Measurements from ENCODE around the gene NDST1. TPM values are rescaled to one million over a fixed set of nuclear protein-coding genes. Genes with fewer than 3 reads are reported as not detected.
A peak's percentile ranks its signal among the peaks of the same experiment; 100 is the strongest.

Gene NDST1
- total RNA-seq, 4 donors from 2014 or later, result 68.8 to 104 (median 96.4) TPM

DNA sequence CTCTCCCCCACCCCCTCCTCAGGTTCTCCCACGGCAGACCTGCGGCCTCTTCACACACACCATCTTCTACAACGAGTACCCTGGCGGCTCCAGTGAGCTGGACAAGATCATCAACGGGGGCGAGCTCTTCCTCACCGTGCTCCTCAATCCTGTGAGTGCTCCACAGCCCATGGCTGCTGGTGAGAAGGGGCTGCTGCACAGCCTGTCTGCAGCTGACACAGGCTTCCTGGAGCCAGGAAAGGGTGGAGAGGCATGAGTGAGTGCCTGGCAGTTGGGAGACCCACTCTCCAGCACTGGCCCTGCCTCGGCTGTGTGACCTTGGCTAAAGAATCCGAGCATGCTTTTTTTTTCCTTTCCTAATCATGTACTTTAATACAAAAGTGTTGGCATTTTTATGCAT, 31.3 kb downstream of the NDST1 start:
- WGBS, 2 donors (ENCODE audit: low coverage in 1 of 2), result 70 to 86% methylated on average over 2 to 9 of the region's 9 CpGs
- Histone ChIP-seq H3K27me3 (no peaks in the 10 kb centered on the region), H3K4me1 (peaks cover 9 to 36% (median 19%) of the 10 kb centered on the region in 4 donors), H3K4me3 (no peak overlapping the region), H3K27ac (no peak overlapping the region), H3K9me3 (no peaks in the 10 kb centered on the region), H3K36me3 (peaks cover 0 to 29% (median 12%) of the 10 kb centered on the region in 4 donors)
- intact Hi-C loops (cut with DNase I; ENCODE audit: low total_unique reads), result no loop called here
- DNase-seq, result no peak
- in situ Hi-C loops (cut with MboI; ENCODE audit: low pct_ligation_motif_present in 1 of 4, low pct_unique_long_range_greater_than_20kb in 1 of 4, low sequenced_read_pairs in 3 of 4), result loop anchor here in 1 of 4 donors (10.0 kb wide), 1 partner anchor 84 kb away; no protein-coding TSS in a partner anchor
- no peak for TF ChIP-seq EP300 (IDR thresholded peaks at IDR 0.05; ENCODE audit: low read depth)
- TF ChIP-seq, protein P1, sequence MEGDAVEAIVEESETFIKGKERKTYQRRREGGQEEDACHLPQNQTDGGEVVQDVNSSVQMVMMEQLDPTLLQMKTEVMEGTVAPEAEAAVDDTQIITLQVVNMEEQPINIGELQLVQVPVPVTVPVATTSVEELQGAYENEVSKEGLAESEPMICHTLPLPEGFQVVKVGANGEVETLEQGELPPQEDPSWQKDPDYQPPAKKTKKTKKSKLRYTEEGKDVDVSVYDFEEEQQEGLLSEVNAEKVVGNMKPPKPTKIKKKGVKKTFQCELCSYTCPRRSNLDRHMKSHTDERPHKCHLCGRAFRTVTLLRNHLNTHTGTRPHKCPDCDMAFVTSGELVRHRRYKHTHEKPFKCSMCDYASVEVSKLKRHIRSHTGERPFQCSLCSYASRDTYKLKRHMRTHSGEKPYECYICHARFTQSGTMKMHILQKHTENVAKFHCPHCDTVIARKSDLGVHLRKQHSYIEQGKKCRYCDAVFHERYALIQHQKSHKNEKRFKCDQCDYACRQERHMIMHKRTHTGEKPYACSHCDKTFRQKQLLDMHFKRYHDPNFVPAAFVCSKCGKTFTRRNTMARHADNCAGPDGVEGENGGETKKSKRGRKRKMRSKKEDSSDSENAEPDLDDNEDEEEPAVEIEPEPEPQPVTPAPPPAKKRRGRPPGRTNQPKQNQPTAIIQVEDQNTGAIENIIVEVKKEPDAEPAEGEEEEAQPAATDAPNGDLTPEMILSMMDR (IDR thresholded peaks at IDR 0.05), result no peak
- TF ChIP-seq POLR2A (IDR thresholded peaks at IDR 0.05), result no peak

DNA sequence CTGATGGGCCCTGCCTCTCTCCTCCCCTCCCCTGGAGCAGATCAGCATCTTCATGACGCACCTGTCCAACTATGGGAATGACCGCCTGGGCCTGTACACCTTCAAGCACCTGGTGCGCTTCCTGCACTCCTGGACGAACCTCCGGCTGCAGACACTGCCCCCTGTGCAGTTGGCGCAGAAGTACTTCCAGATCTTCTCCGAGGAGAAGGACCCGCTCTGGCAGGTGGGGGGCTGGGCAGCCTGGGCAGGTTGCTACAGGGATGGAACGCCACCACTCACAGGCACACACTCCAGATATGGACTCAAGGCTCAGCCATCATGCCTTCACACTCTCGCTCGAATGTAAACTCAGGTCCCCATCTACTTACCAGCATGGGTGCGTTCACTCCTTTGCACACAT, 32.1 kb downstream of the NDST1 start:
- peaks cover 0 to 27% (median 6%) of the 10 kb centered on the region in 4 donors for H3K36me3 ChIP-seq
- in situ Hi-C loops (cut with MboI; ENCODE audit: low pct_ligation_motif_present in 1 of 4, low pct_unique_long_range_greater_than_20kb in 1 of 4, low sequenced_read_pairs in 3 of 4), result loop anchor here in 3 of 4 donors (10.0 kb wide), 2 partner anchors 75 to 85 kb away; no protein-coding TSS in a partner anchor

DNA sequence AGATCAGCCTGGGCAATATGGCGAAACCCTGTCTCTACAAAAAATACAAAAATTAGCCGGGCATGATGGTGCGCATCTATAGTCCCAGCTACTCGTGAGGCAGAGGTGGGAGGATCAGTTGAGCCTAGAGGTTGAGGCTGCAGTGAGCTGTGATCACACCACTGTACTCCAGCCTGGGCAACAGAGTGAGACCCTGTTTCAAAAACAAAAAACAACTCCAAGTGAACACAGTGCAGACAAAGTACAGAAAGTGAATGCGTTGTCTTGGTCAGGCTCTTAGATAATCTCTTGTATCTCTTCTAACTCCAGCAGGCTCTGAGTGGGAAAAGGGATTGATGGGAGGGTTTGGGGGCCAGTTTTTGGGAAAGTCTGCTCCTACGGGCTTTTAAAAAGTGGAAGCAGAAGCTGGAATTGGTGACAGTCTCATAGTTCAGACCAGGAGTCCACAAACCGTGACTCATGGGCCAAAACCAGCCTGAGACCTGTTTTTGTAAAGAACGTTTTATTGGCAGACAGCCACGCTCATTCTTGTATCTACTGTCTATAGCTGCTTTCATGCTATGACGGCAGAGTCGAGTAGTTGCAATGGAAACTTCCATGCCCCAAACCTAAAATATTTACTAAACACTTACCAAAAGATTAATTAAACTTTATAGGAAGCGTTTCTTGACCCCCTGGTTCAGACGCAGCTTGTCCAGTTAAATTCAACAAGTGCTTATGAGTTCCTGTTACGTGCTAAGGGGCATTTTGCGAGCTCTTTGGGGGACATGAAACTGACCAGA, 32.9 kb downstream of the NDST1 start:
- in situ Hi-C loops (cut with MboI; ENCODE audit: low pct_ligation_motif_present in 1 of 4, low pct_unique_long_range_greater_than_20kb in 1 of 4, low sequenced_read_pairs in 3 of 4), result loop anchor here in 3 of 4 donors (10.0 kb wide), 2 partner anchors 76 to 86 kb away; no protein-coding TSS in a partner anchor
- peaks cover 9 to 41% (median 19%) of the 10 kb centered on the region in 4 donors for H3K4me1 ChIP-seq
- WGBS, 2 donors (ENCODE audit: low coverage in 1 of 2), result 40 to 73% methylated on average over 2 to 15 of the region's 15 CpGs
- H3K4me3 ChIP-seq, result no peak overlapping the region
- H3K36me3 ChIP-seq, result peaks cover 0 to 19% (median 4%) of the 10 kb centered on the region in 4 donors
- intact Hi-C loops (cut with DNase I; ENCODE audit: low total_unique reads), result loop anchor here (5.0 to 10.0 kb wide), 2 partner anchors 56 to 84 kb away; no protein-coding TSS in a partner anchor
- no peaks in the 10 kb centered on the region for H3K27me3 ChIP-seq
- peak overlapping the region; percentile 74 to 85 (median 84) for H3K27ac ChIP-seq
- no peaks in the 10 kb centered on the region for H3K9me3 ChIP-seq
- DNase-seq, result peak; percentile 37
- TF ChIP-seq POLR2A (IDR thresholded peaks at IDR 0.05) (no peak), EP300 (IDR thresholded peaks at IDR 0.05; ENCODE audit: low read depth) (no peak), POLR2AphosphoS5 (IDR thresholded peaks at IDR 0.05) (no peak)
- TF ChIP-seq, protein P1 (IDR thresholded peaks at IDR 0.05), result no peak

More for the DNA sequence above, 32.1 kb downstream of the NDST1 start:
- 89% methylated on average over 12 of the region's 12 CpGs; no CpG with 5 or more reads in 1 of the 2 donors for WGBS, 2 donors (ENCODE audit: low coverage in 1 of 2)
- no peak for DNase-seq
- Histone ChIP-seq H3K4me1 (peaks cover 9 to 41% (median 19%) of the 10 kb centered on the region in 4 donors), H3K4me3 (no peak overlapping the region), H3K27ac (peak overlapping the region; percentile 74 to 85 (median 84)), H3K27me3 (no peaks in the 10 kb centered on the region), H3K9me3 (no peaks in the 10 kb centered on the region)
- no peak for TF ChIP-seq POLR2AphosphoS5 (IDR thresholded peaks at IDR 0.05)
- no peak for TF ChIP-seq EP300 (IDR thresholded peaks at IDR 0.05; ENCODE audit: low read depth)
- no peak for TF ChIP-seq POLR2A (IDR thresholded peaks at IDR 0.05)
- TF ChIP-seq, protein P1 (IDR thresholded peaks at IDR 0.05), result no peak
- intact Hi-C loops (cut with DNase I; ENCODE audit: low total_unique reads), result loop anchor here (5.0 to 10.0 kb wide), 2 partner anchors 55 to 83 kb away; no protein-coding TSS in a partner anchor

DNA sequence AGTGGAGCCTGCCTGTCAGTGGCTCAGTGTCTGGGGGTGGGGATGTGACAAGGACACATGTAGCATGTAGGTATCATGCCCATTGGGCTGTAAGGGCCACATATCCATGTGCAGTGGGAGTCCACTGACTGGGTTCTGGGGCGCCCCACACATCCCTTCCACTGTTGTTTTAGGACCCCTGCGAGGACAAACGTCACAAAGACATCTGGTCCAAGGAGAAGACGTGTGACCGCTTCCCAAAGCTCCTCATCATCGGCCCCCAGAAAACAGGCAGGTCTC, 33.4 kb downstream of the NDST1 start:
- no peak for DNase-seq
- Histone ChIP-seq H3K4me3 (no peak overlapping the region), H3K9me3 (no peaks in the 10 kb centered on the region), H3K36me3 (peaks cover 0 to 14% (median 2%) of the 10 kb centered on the region in 4 donors), H3K27me3 (no peaks in the 10 kb centered on the region), H3K4me1 (peaks cover 9 to 41% (median 19%) of the 10 kb centered on the region in 4 donors), H3K27ac (peak overlapping the region; percentile 74 to 85 (median 84))
- intact Hi-C loops (cut with DNase I; ENCODE audit: low total_unique reads), result loop anchor here (5.0 to 10.0 kb wide), 2 partner anchors 57 to 84 kb away; no protein-coding TSS in a partner anchor
- WGBS, 2 donors (ENCODE audit: low coverage in 1 of 2), result 98% methylated on average over 6 of the region's 6 CpGs; no CpG with 5 or more reads in 1 of the 2 donors
- no peak for TF ChIP-seq POLR2A (IDR thresholded peaks at IDR 0.05)
- TF ChIP-seq, protein P1 (IDR thresholded peaks at IDR 0.05), result no peak
- TF ChIP-seq EP300 (IDR thresholded peaks at IDR 0.05; ENCODE audit: low read depth), result no peak
- TF ChIP-seq POLR2AphosphoS5 (IDR thresholded peaks at IDR 0.05), result no peak
- in situ Hi-C loops (cut with MboI; ENCODE audit: low pct_ligation_motif_present in 1 of 4, low pct_unique_long_range_greater_than_20kb in 1 of 4, low sequenced_read_pairs in 3 of 4), result loop anchor here in 3 of 4 donors (10.0 kb wide), 2 partner anchors 77 to 87 kb away; no protein-coding TSS in a partner anchor

Data from transverse colon (tissue), 4 donors.